ENCODE measurements around the gene SLC38A1.
"Not testable (repeated sequence)": the region's sequence is repeated elsewhere in the genome, so short reads cannot be mapped to it uniquely, and the experiment has no call there.

SLC38A1 gene

DNA sequence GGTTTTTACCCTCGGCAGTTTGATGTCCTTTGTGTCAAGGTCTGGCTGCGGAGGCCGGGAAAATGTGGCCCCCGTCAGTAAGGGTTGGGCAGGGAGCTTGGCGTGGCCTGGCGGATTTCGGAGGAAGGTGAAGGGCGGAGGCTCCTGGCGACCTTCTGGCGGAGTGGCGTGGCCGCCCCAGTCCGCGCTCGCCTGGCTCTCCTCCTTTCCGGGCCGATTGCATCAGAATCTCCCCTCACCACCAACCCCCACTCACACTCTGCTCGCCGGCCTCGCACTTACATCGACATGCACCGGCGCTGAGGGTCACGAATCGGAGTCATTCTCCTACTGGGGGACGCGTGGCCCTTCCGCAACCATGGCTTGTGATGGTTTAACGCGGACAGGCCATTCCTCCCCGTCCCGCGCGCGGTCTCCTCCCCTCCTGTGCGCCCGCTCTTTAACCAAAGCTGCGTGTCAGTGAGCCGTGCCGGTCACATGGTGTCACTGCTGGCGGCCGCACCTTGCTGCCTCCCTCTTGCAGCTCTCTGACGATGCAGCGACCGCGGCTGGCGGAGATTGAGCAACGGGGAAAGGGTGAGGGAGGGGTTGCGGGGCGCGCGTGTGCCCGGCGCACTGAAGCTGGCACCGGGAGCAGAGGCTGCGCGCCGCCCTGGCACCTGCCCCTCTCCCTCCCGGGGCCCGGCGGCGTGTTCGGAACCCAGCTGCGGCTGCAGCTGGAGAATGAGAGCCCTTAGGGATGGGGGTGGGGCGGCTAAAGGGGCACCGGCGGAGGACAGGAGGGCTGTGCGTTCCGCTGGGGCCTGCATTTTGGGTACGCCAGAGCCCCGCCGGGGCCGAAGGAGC, at the start of gene SLC38A1:
TSS of gene SLC38A1 (minus strand) at position 461 of the 846 bp plus-strand sequence. CDS start 29,243 bp downstream, outside the sequence.
- DNase-seq, result peak; percentile 96 to 97

DNA sequence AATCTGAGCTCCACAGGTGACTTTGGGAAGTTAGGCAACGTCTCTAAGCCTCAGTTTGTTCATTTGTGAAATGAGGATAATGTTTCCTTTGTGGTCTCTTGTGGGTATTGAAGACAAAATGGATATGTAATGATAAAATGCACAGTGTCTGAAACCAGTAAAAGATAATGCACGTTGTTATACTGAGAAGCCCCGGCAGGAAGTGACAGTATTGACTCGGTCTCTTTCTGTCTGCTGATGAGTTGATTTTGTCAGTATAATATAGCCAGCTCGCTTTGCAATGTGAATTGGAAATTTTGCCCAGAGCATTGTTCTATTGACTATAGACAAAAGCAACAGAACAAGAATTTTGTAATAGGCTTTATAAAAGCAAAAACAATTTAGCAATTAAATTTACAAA, 49.2 kb upstream of the SLC38A1 start:
- peak; percentile 72 to 85 for DNase-seq

DNA sequence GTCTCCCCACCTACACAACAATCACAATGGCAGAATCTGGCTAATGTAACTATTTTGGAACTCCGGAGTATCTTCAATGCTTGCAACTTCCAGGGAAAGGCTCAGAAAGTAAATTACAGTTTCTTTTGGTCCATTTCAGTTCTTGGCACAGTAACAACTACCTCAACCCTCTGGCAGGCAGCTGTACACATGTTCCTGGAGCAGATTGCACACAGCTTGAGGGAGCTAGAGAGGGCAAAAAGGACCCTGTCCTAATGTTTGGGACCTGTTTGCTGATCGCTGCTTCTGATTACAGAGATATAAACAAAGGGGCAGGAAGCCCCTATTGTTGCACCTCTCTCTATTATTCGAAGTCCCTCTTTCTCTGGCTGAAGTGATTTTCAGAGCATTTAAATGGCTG, 35.2 kb upstream of the SLC38A1 start:
- DNase-seq, result no peak

DNA sequence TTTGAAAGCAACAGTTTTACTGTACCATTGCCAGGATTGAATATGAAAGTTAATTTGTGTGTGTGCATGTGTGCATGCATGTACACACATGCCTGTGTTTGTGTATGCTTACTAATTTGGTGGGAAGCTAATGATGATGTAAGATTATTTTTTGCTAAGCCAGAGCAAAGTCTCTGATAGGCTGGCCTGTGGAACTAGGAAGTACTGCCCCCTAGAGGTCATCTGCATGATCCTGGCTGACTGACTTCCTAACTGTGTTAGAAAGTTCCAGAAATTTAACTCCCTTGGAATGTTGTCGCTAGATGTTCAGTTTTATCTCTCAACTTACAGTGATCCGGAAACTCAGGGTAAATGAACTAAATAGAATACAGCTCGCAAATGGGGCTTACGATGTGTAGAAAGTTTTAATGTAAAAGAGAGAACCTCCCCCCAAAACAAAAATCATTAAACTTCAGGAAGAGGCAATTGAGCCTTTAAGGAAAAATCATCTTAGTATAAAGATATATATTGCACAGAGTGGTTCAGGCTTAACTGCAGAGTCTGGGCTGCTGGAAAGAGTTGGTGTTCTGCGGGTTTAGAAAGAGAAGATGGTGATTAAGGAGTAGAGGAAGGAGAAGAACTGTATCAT, 34.3 kb upstream of the SLC38A1 start:
- no peak for DNase-seq

DNA sequence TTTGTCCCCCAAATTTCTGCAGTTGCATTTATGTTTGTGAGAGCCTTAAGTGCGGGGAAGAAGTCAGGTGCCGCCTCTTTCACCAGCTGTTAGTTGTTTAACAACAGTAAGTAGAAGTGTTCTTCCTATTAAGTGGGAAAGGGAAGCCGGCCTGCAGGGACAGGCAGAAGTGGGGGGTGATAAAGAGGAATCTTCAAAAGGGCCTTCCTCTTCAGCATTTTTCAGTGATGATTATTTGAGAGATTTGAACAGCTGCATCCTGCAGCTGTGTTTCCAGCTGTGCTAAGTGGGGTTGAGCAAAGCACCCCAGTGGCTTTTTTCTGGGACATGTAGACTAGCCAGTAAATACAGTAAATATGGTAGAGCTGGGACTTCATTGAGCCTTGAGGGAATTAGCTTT, 32.1 kb upstream of the SLC38A1 start:
- DNase-seq, result peak in 1 of 2 experiments; percentile 71

DNA sequence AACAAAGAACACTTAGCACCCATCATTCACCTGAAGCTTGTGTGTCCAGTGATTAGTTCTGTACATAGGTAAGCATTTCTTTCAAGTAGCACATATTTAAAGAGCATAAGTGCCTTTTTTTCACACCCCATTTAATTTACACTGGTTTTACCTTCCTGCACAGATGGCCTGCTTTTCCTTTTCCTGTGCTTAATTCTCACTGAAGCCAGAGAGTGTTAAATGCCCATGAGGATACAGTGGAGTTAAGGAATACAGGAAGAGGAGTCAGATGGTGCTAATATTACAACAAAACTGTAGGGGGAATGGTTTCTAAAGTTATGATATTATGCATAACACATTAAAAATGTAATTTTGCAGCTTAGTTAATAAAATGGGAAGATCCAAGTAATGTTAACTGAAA, 31.0 kb upstream of the SLC38A1 start:
- DNase-seq, result no peak

DNA sequence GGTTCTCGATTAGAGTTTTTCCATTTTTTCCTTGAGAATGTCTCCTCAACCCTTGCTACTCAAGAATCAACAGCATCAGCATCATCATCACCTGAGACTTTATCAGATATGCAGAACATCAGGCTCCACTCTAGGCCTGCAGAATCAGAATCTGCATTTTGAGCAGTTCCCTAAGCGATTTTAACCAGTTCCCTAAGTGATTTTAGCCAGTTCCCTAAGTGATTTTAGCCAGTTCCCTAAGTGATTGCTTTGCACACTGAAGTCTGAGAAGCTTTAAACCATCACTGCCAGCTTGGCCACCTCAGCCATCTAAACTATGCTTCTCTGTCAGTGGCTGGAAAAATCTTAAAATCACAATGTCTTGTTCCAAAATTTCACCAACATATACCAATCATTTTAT, 29.4 kb upstream of the SLC38A1 start:
- DNase-seq, result no peak

DNA sequence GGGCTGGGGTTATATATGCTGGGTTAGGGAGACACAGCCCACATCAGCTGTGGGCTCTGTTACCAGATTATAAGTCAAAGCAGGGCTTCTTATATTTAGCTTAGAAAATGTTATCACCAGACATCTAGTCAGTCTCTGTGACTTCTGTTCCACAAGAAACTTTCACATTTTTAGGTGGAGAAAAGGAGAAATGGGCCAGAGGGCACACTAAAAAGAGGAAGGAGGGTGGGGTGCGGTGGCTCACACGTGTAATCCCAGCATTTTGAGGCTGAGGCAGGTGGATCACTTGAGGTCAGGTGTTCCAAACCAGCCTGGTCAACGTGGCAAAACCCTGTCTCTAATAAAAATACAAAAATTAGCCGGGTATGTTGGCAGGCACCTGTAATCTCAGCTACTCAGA, 28.0 kb upstream of the SLC38A1 start:
- no peak for DNase-seq

DNA sequence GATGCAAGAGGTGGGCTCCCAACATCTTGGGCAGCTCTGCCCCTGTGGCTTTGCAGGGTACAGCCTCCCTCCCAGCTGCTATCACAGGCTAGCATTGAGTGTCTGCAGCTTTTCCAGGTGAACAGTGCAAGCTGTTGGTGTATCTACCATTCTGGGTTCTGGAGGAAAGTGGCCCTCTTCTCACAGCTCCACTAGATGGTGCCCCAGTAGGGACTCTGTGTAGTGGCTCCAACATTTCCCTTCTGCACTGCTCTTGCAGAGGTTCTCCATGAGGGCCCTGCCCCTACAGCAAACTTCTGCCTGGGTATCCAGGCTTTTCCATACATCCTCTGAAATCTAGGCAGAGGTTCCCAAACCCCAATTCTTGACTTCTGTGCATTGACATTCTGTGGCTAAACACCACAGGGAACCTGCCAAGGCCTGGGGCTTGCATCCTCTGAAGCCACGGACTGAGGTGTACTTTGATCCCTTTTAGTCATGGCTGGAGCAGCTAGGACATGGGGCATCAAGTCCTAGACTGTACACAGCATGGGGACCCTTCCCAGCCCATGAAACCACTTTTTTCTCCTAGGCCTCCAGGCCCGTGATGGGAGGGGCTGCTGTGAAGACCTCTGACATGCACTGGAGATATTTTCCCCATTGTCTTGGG, 24.0 kb upstream of the SLC38A1 start:
- no peak for DNase-seq

DNA sequence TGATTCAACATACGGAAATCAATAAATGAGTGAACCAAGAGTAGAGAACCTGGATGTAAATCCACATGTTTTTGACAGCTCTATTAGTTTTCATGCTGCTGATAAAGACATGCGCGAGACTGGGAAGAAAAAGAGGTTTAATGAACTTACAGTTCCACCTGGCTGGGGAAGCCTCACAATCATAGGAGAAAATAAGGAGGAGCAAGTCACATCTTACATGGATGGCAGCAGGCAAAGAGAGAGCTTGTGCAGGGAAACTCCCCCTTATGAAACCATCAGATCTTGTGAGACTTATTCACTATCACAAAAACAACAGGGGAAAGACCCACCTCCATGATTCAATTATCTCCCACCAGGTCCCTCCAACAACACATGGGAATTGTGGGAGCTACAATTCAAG, 23.1 kb upstream of the SLC38A1 start:
- DNase-seq, result not testable (repeated sequence)

DNA sequence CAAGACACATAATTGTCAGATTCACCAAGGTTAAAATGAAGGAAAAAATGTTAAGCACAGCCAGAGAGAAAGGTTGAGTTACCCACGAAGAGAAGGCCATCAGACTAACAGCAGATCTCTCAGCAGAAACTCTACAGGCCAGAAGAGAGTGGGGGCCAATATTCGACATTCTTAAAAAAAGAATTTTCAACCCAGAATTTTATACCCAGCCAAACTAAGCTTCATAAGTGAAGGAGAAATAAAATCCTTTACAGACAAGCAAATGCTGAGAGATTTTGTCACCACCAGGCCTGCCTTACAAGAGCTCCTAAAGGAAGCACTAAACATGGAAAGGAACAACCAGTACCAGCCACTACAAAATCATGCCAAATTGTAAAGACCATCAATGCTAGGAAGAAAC, 16.3 kb upstream of the SLC38A1 start:
- DNase-seq, result not testable (repeated sequence)

DNA sequence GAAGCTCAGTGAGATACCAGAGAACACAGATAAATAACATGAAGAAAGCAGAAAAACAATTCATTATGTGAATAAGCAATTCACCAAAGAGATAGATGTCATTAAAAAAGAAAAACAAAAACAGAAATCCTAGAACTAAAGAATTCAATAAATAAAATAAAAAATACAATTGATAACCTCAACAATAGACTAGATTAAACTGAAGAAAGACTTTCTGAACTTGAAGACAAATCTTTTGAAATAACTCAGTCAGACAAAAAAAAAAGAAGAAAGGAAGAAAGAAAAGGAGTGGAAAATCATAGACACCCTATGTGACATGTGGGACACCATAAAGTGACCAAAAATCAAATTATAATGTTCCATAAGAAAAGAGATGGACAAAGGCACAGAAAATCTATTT, 14.0 kb upstream of the SLC38A1 start:
- no peak for DNase-seq

DNA sequence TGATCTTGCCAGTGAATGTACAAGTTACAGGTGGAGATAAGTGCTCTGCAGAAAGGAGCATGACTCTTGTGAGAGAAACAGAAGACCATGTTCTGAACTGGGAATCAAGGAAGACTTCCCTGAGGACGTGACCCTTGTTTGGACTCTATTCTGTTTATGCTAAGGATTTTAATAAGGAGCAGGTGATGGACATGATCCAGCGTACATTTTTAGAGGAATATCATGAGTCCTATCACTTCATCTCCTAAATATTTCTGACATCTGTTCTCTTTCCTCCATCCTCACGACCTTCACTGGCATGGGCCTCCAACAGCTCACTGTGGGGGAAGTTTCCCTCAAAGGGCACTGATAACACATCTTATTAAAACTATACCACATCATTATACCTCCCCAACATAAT, 7.9 kb upstream of the SLC38A1 start:
- DNase-seq, result no peak

DNA sequence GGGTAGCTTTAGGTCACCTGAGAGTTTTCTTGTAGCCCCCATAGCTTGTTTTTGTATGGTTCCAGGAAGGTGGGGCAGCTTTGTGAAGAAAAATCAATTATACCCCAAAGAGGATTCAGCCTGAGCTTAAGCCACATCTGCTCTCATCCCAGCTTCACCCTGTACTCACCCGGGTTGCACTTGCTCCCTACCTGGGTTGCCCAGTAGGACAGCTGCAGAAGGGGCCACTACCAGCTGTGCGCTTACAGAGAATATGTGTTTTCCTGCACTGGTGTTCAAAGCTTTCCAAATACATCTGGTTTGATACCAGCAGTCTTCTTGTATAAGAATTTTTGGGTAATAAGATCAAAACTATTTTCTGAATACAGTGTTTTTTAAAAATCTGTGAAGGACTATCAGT, 3.0 kb upstream of the SLC38A1 start:
- DNase-seq, result no peak

DNA sequence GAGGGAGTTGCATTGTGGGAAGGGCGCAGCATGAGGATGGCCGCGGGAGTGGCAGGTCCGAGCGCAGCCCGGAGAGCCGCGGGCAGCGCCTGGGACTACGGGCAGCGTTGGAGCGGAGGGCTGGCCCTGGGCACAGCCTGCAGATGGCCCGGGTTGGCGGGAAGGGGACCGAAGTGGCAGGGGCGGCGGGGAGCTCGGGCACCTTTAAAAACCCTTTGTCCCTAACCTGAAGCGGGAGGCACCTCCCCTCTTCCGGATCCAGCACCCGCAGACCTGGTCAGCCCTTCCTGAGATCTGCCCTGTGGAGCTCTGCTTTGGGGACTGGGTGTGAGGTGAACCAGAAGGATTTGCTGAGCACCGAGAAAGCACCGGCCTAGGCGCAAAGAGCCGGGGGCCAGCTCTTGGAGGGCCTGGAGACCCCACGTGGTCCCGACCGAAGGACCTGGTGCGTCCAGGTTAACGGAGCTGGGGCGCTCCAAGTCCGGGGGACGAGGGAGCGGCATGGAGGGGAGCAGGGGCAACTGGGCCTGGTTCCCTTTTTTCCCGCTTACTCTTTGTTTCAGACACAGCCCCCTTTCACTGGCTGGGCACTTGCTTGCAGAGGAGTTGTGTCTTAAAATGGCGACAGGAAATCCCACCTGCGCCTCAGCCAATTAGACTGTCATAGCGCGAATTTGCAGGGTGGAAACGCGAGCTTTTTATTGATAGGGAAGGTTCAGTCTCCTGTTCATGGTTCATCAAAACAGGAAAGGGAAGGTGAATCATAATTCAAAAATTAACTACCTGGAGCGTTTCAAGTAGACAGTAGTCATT, 792 bp upstream of the SLC38A1 start:
- peak; percentile 77 to 86 for DNase-seq

DNA sequence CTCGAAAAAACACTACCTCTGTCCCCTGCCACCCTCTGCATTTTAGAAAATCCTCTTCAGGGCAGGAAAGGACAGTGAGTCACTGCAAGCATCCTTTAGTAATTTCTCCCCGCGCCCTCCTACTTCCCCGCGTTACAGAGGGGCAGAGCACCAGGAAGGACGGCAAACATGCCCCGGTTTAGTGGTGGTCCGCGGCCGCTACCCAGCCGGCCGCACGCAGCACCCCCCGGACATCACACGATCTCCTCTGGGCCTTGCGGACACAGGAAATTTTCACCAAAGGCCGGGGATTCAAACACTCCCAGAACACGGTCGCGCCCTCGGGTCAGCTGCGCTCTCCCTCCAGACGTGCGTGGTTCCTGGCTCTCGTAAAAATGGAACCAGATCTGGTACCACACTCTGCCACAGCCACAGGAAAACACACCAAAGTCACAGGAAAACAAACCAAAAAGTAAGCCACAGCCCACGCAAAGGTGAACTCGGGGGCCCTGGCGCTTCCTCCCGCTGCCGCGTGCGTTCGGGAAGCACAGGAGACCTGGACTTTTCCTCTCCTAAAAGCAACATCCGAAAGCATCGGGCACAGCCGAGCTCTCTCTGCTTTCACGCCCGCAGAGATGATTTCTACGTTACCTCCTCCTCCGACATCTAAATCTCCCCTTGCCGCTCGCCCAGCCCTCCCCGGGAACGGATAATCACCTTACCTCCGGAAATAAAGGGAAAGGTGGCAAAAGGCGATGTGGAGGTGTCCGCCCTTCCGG, 839 bp downstream of the SLC38A1 start:
- no peak for DNase-seq

DNA sequence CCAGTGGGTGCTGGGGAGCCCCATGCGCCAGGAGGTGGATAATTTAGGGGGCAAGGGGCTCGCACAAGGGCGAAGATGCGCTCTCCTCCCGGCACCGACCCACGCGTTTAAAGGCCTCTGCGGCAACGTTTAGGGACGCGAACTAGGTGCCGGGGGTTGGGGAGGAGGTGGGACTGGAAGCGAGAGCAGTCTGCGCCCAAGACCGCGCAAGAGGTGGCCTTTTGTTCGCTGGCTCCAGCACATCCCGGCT, 1.3 kb downstream of the SLC38A1 start:
- DNase-seq, result peak in 1 of 2 experiments; percentile 58

DNA sequence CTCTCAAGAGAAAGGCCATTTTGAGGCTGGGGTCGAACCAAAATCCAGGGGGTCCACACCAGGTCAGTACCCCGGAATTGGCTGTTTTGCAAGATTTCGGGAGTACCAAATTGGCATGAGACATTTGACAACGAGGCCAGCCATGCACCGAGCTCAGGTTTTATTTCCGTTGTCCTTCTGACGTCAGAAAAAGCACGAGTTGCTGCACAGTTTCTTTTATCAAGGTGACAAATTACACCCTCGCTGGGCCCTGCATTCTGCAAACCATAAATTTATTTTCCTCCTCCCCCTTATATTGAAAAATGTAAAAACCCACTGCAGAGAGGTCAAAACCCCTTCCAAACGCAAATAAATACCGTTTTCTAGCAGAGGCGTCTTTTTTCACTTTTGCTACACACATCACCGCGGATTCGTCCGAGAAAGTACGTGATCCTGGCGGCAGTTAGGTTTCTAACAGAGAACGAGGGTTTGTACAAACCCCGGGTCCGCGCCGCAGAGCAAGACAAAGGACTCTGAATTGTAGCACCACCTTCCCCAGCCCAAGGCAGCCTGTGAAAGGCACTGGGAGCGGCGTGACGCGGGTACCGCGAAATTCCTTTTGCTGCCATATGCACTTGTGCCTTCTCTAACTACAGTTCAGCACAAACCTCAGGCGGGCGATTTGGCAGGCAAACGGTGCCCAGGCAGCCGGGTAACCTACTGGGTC, 1.8 kb downstream of the SLC38A1 start:
- DNase-seq, result peak; percentile 76 to 78

DNA sequence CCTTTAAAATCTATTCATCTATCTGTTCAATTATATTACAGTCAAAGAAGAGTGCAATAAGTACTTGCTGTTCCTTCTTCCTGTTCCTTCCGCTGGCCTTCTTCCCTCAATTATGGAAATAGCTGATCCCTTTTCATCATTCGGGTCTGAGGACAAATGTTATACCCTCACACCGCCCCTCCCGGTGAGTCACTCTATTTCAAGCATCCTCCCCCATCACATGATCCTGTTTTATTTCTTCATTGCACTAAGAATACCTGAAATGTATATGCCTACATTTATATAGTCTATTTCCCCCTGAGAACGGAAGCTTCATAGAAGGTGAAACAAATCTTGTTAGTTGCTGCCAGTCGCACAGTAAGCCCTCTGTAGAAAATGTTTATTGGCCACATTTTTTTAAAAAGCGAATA, 2.5 kb downstream of the SLC38A1 start:
- no peak for DNase-seq

DNA sequence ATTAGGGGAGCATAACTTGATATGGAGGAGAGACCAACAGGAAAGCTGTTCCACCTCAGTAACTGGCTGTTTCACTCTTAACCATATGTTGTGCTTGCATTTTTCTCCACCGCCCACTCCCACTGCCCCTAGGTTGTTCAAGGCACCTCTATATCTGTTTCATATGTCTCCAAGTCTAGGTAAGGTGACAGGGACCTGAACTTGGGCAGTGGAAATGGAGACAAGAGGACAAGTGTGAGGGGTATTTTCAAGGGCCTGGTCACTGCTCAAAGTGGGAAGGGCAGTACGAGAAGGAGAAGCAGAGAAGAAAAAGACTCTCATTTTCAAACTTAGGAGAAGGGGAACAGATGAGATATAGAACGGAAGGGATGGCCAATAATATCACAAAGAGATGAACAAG, 3.1 kb downstream of the SLC38A1 start:
- no peak for DNase-seq

DNA sequence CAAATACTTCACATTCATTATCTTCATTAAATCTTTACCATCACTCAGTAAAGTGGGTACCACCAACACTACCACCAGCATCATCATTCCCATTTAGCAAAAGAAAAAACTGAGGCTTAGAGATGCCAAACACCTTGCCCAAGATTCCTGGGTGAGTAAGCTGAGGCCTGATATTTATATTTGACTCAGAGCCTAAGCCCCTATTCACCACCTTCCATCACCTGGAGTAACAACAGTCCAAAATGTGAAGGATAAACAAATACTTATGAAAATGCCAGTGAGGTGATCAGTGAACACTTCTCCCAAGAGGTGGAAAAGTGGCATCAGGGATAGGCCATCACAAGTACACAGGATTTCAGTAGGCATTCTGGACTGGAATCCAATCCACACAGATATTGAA, 3.7 kb downstream of the SLC38A1 start:
- DNase-seq, result no peak

DNA sequence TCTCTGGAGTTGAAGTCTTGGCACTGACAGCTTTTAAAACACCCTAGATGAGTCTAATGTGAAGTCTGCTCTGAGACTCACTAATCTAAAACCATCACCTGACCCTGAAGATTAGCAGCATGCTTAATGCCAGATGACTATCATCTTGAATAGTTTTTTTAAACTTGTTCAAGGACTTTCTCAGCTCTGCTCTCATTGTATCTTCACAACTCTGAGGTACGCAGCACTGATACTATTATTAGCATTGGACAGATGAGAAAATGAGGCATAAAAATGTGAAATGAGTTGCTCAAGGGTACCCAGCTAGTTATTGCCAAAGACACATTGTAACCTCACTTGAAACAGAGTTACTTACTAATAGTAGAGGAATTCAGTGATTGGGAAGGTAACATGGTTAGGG, 4.8 kb downstream of the SLC38A1 start:
- no peak for DNase-seq

Data from NCI-H1930 (cell line).